Neural crest cell (in vitro differentiated cells): ENCODE data around the gene CLGN. TPM values are rescaled to one million over a fixed set of nuclear protein-coding genes. Genes with fewer than 3 reads are reported as not detected.
A peak's percentile ranks its signal among the peaks of the same experiment; 100 is the strongest.
"Not testable (repeated sequence)": the region's sequence is repeated elsewhere in the genome, so short reads cannot be mapped to it uniquely, and the experiment has no call there.

Experiments used
- DNase-seq: peaks from one replicate; pipeline ENCODE4 v3.0.0; 2021; ENCODE audit warnings: low read depth, mixed read lengths, low spot score
- H3K27ac Mint-ChIP-seq: one replicate; pipeline ENCODE4 v1.8.0; 2021; ENCODE audit warnings: mild to moderate bottlenecking, mixed read lengths; ENCODE audit not compliant: unreplicated experiment
- H3K27me3 Mint-ChIP-seq: 2 replicates; pipeline ENCODE4 v1.8.0; 2021; ENCODE audit warnings: low read depth, mild to moderate bottlenecking, mixed read lengths
- H3K36me3 Mint-ChIP-seq: 2 replicates; pipeline ENCODE4 v1.8.0; 2021; ENCODE audit warnings: low read depth, mild to moderate bottlenecking, mixed read lengths
- H3K4me1 Mint-ChIP-seq: 2 replicates; pipeline ENCODE4 v1.8.0; 2021; ENCODE audit warnings: mixed read lengths
- H3K4me3 Mint-ChIP-seq: one replicate; pipeline ENCODE4 v1.8.0; 2021; ENCODE audit warnings: mild to moderate bottlenecking, mixed read lengths
- H3K9me3 Mint-ChIP-seq: 2 replicates; pipeline ENCODE4 v1.8.0; 2021; ENCODE audit warnings: mixed read lengths
- CTCF ChIP-seq: fragments of 200-600 bp; sonication (generic); conservative IDR thresholded peaks from 2 replicates; pipeline ENCODE4 v1.5.0; 2021; ENCODE audit warnings: antibody characterized with exemption, mild to moderate bottlenecking
- total RNA-seq: library from RNA; stranded (reverse); gene quantifications from 2 replicates; pipeline ENCODE4 v1.2.1, GENCODE V29; 2021

Gene CLGN
- total RNA-seq, 1 donor from 2014 or later, result 16.1 TPM

- no peak for TF ChIP-seq CTCF
- Mint-ChIP-seq H3K27ac (no peak overlapping the region), H3K36me3 (no peaks in the 10 kb centered on the region), H3K4me1 (peaks cover 15% of the 10 kb centered on the region), H3K4me3 (peak overlapping the region; percentile 94), H3K9me3 (no peaks in the 10 kb centered on the region), H3K27me3 (no peaks in the 10 kb centered on the region)
- DNase-seq, result no peak
These were observed 547 bp upstream of the CLGN start for GRCh38 chr4:140427919-140428471.

- H3K27ac Mint-ChIP-seq, result peak overlapping the region; percentile 88
These were observed 790 bp downstream of the CLGN start for GRCh38 chr4:140426610-140427105.

GRCh38 chr4:140423106-140423505, 4.3 kb downstream of the CLGN start:
- H3K36me3 Mint-ChIP-seq, result no peaks in the 10 kb centered on the region
- no peaks in the 10 kb centered on the region for H3K27me3 Mint-ChIP-seq
- no peak for TF ChIP-seq CTCF
- H3K27ac Mint-ChIP-seq, result no peak overlapping the region
- peaks cover 15% of the 10 kb centered on the region for H3K4me1 Mint-ChIP-seq
- no peak for DNase-seq
- no peak overlapping the region for H3K4me3 Mint-ChIP-seq
- no peaks in the 10 kb centered on the region for H3K9me3 Mint-ChIP-seq

More at GRCh38 chr4:140426610-140427105, 790 bp downstream of the CLGN start:
- Mint-ChIP-seq H3K27me3 (no peaks in the 10 kb centered on the region), H3K4me3 (peak overlapping the region; percentile 94), H3K36me3 (no peaks in the 10 kb centered on the region), H3K9me3 (no peaks in the 10 kb centered on the region), H3K4me1 (peaks cover 15% of the 10 kb centered on the region)
- peak; percentile 35 for DNase-seq
- TF ChIP-seq CTCF, result peak; percentile 37

- H3K9me3 Mint-ChIP-seq, H3K36me3 Mint-ChIP-seq, DNase-seq, H3K27me3 Mint-ChIP-seq, H3K4me1 Mint-ChIP-seq, H3K4me3 Mint-ChIP-seq, H3K27ac Mint-ChIP-seq: not testable (repeated sequence)
These were observed 14.1 kb downstream of the CLGN start for GRCh38 chr4:140413130-140413969.

- no peak for TF ChIP-seq CTCF
- Mint-ChIP-seq H3K27me3 (no peaks in the 10 kb centered on the region), H3K36me3 (peaks cover 5% of the 10 kb centered on the region)
These were observed 18.5 kb downstream of the CLGN start for GRCh38 chr4:140408974-140409373.

GRCh38 chr4:140406292-140406691, 21.2 kb downstream of the CLGN start:
- no peak overlapping the region for H3K27ac Mint-ChIP-seq
- H3K9me3 Mint-ChIP-seq, result no peaks in the 10 kb centered on the region
- H3K36me3 Mint-ChIP-seq, result peaks cover 5% of the 10 kb centered on the region
- no peaks in the 10 kb centered on the region for H3K27me3 Mint-ChIP-seq
- no peak overlapping the region for H3K4me3 Mint-ChIP-seq
- DNase-seq, result no peak
- no peak for TF ChIP-seq CTCF
- H3K4me1 Mint-ChIP-seq, result no peaks in the 10 kb centered on the region

More at GRCh38 chr4:140408974-140409373, 18.5 kb downstream of the CLGN start:
- no peak overlapping the region for H3K4me3 Mint-ChIP-seq
- H3K27ac Mint-ChIP-seq, result no peak overlapping the region
- H3K9me3 Mint-ChIP-seq, result no peaks in the 10 kb centered on the region
- no peaks in the 10 kb centered on the region for H3K4me1 Mint-ChIP-seq
- DNase-seq, result no peak
